Measurements from ENCODE around the gene ZMYM1.
"Not testable (repeated sequence)": the region's sequence is repeated elsewhere in the genome, so short reads cannot be mapped to it uniquely, and the experiment has no call there.

Gene ZMYM1

GRCh38 chr1:35046730-35047129, 32.5 kb upstream of the ZMYM1 start:
- Histone ChIP-seq H3K4me1 (ENCODE audit: control insufficient read depth in 1 of 2, insufficient read depth in 1 of 2, low read depth in 1 of 2, low read length in 1 of 2) (no peaks in the 10 kb centered on the region), H3K27ac (no peak overlapping the region), H3K9me3 (no peaks in the 10 kb centered on the region), H3K27me3 (peaks cover 4% of the 10 kb centered on the region), H3K36me3 (no peaks in the 10 kb centered on the region), H3K4me3 (ENCODE audit: low read depth in 1 of 2, low read length in 1 of 2) (no peak overlapping the region)
- no peak for TF ChIP-seq CTCF (IDR thresholded peaks at IDR 0.05)

- Histone ChIP-seq H3K36me3 (no peaks in the 10 kb centered on the region), H3K27me3 (peaks cover 4% of the 10 kb centered on the region), H3K9me3 (no peaks in the 10 kb centered on the region), H3K4me1 (ENCODE audit: control insufficient read depth in 1 of 2, insufficient read depth in 1 of 2, low read depth in 1 of 2, low read length in 1 of 2) (no peaks in the 10 kb centered on the region), H3K4me3 (ENCODE audit: low read depth in 1 of 2, low read length in 1 of 2) (no peak overlapping the region), H3K27ac (no peak overlapping the region)
- TF ChIP-seq CTCF (IDR thresholded peaks at IDR 0.05), result no peak
These were observed 31.9 kb upstream of the ZMYM1 start for GRCh38 chr1:35047188-35047858.

GRCh38 chr1:35049116-35049515, 30.1 kb upstream of the ZMYM1 start:
- TF ChIP-seq CTCF (IDR thresholded peaks at IDR 0.05), result no peak

GRCh38 chr1:35053433-35053832, 25.8 kb upstream of the ZMYM1 start:
- Histone ChIP-seq H3K9me3 (no peaks in the 10 kb centered on the region), H3K27me3 (no peaks in the 10 kb centered on the region), H3K36me3 (no peaks in the 10 kb centered on the region), H3K27ac (no peak overlapping the region), H3K4me1 (ENCODE audit: control insufficient read depth in 1 of 2, insufficient read depth in 1 of 2, low read depth in 1 of 2, low read length in 1 of 2) (no peaks in the 10 kb centered on the region), H3K4me3 (ENCODE audit: low read depth in 1 of 2, low read length in 1 of 2) (no peak overlapping the region)
- TF ChIP-seq CTCF (IDR thresholded peaks at IDR 0.05), result no peak

More at GRCh38 chr1:35049116-35049515, 30.1 kb upstream of the ZMYM1 start:
- no peak overlapping the region for H3K4me3 ChIP-seq (ENCODE audit: low read depth in 1 of 2, low read length in 1 of 2)
- no peaks in the 10 kb centered on the region for H3K9me3 ChIP-seq
- peaks cover 3% of the 10 kb centered on the region for H3K27me3 ChIP-seq
- no peak overlapping the region for H3K27ac ChIP-seq
- H3K4me1 ChIP-seq (ENCODE audit: control insufficient read depth in 1 of 2, insufficient read depth in 1 of 2, low read depth in 1 of 2, low read length in 1 of 2), result no peaks in the 10 kb centered on the region
- no peaks in the 10 kb centered on the region for H3K36me3 ChIP-seq

GRCh38 chr1:35054282-35054681, 24.9 kb upstream of the ZMYM1 start:
- not testable (repeated sequence) for H3K36me3 ChIP-seq; H3K27ac ChIP-seq; H3K9me3 ChIP-seq; H3K27me3 ChIP-seq; H3K4me1 ChIP-seq (ENCODE audit: control insufficient read depth in 1 of 2, insufficient read depth in 1 of 2, low read depth in 1 of 2, low read length in 1 of 2); H3K4me3 ChIP-seq (ENCODE audit: low read depth in 1 of 2, low read length in 1 of 2)

GRCh38 chr1:35058321-35058720, 20.9 kb upstream of the ZMYM1 start:
- not testable (repeated sequence) for H3K27ac ChIP-seq; H3K9me3 ChIP-seq; H3K36me3 ChIP-seq; H3K4me1 ChIP-seq (ENCODE audit: control insufficient read depth in 1 of 2, insufficient read depth in 1 of 2, low read depth in 1 of 2, low read length in 1 of 2); H3K4me3 ChIP-seq (ENCODE audit: low read depth in 1 of 2, low read length in 1 of 2); H3K27me3 ChIP-seq

Measured in neutrophil (primary cell).